Endothelial cell (in vitro differentiated cells): ENCODE data around the gene FBXL13. TPM values are rescaled to one million over a fixed set of nuclear protein-coding genes. Genes with fewer than 3 reads are reported as not detected.

Source experiments
- DNase-seq: peaks from one replicate; pipeline ENCODE4 v3.0.0; 2021; ENCODE audit warnings: low spot score
- H3K27ac Mint-ChIP-seq: one replicate; pipeline ENCODE4 v1.8.0; 2021; ENCODE audit warnings: mixed read lengths, inconsistent platforms; ENCODE audit not compliant: unreplicated experiment
- H3K27me3 Mint-ChIP-seq: one replicate; pipeline ENCODE4 v1.8.0; 2021; ENCODE audit warnings: mild to moderate bottlenecking, moderate library complexity, mixed read lengths, inconsistent platforms; ENCODE audit not compliant: unreplicated experiment
- H3K36me3 Mint-ChIP-seq: one replicate; pipeline ENCODE4 v1.8.0; 2021; ENCODE audit warnings: mild to moderate bottlenecking, low read depth, mixed read lengths, inconsistent platforms; ENCODE audit not compliant: unreplicated experiment
- H3K4me1 Mint-ChIP-seq: one replicate; pipeline ENCODE4 v1.8.0; 2021; ENCODE audit warnings: mild to moderate bottlenecking, mixed read lengths, inconsistent platforms; ENCODE audit not compliant: unreplicated experiment
- H3K4me3 Mint-ChIP-seq: one replicate; pipeline ENCODE4 v1.8.0; 2021; ENCODE audit warnings: mild to moderate bottlenecking, mixed read lengths, inconsistent platforms; ENCODE audit not compliant: unreplicated experiment
- H3K9me3 Mint-ChIP-seq: one replicate; pipeline ENCODE4 v1.8.0; 2021; ENCODE audit warnings: mixed read lengths, inconsistent platforms; ENCODE audit not compliant: unreplicated experiment
- CTCF ChIP-seq: fragments of 200-600 bp; sonication (generic); IDR thresholded peaks from one replicate; pipeline ENCODE4 v1.5.0; 2021; ENCODE audit warnings: antibody characterized with exemption; ENCODE audit not compliant: unreplicated experiment
- total RNA-seq: library from RNA; stranded (reverse); fragmentation: NEBNext Ultra II Directional; extraction: Animal tissue kit (Norgen Biotek cat#: 25700); gene quantifications from one replicate; pipeline ENCODE4 v1.2.1, GENCODE V29; 2021; ENCODE audit not compliant: unreplicated experiment

FBXL13 gene
- total RNA-seq, 1 donor from 2014 or later, result 3.4 TPM

- H3K27me3 Mint-ChIP-seq, result peaks cover 1% of the 10 kb centered on the region
- H3K27ac Mint-ChIP-seq, result no peak overlapping the region
- H3K36me3 Mint-ChIP-seq, result no peaks in the 10 kb centered on the region
- no peak for TF ChIP-seq CTCF
- no peak overlapping the region for H3K4me3 Mint-ChIP-seq
- H3K4me1 Mint-ChIP-seq, result no peaks in the 10 kb centered on the region
- H3K9me3 Mint-ChIP-seq, result no peaks in the 10 kb centered on the region
- DNase-seq, result no peak
These were observed 181.8 kb downstream of the FBXL13 start for GRCh38 chr7:102892631-102893278.

GRCh38 chr7:102891693-102892261, 182.8 kb downstream of the FBXL13 start:
- H3K27me3 Mint-ChIP-seq, result no peaks in the 10 kb centered on the region
- no peaks in the 10 kb centered on the region for H3K4me1 Mint-ChIP-seq
- no peak for DNase-seq
- H3K9me3 Mint-ChIP-seq, result no peaks in the 10 kb centered on the region
- H3K4me3 Mint-ChIP-seq, result no peak overlapping the region
- no peak overlapping the region for H3K27ac Mint-ChIP-seq
- H3K36me3 Mint-ChIP-seq, result no peaks in the 10 kb centered on the region
- no peak for TF ChIP-seq CTCF

GRCh38 chr7:102890971-102891692, 183.5 kb downstream of the FBXL13 start:
- Mint-ChIP-seq H3K27ac (no peak overlapping the region), H3K36me3 (no peaks in the 10 kb centered on the region), H3K9me3 (no peaks in the 10 kb centered on the region), H3K4me3 (no peak overlapping the region), H3K4me1 (no peaks in the 10 kb centered on the region), H3K27me3 (no peaks in the 10 kb centered on the region)
- no peak for TF ChIP-seq CTCF
- DNase-seq, result no peak

- DNase-seq, result no peak
- no peak overlapping the region for H3K27ac Mint-ChIP-seq
These were observed 184.2 kb downstream of the FBXL13 start for GRCh38 chr7:102890292-102890970.

More at GRCh38 chr7:102890292-102890970, 184.2 kb downstream of the FBXL13 start:
- H3K4me3 Mint-ChIP-seq, result no peak overlapping the region
- H3K27me3 Mint-ChIP-seq, result no peaks in the 10 kb centered on the region
- H3K9me3 Mint-ChIP-seq, result no peaks in the 10 kb centered on the region
- no peak for TF ChIP-seq CTCF
- no peaks in the 10 kb centered on the region for H3K36me3 Mint-ChIP-seq
- H3K4me1 Mint-ChIP-seq, result no peaks in the 10 kb centered on the region
